ENCODE data around the gene SAE1.

The SAE1 gene

GRCh38 chr19:47107202-47107952 lies 23.3 kb upstream of the SAE1 start:
- DNase-seq = peak; percentile 21

GRCh38 chr19:47107953-47108746 lies 22.5 kb upstream of the SAE1 start:
- no peak for DNase-seq

GRCh38 chr19:47109177-47109540 lies 21.5 kb upstream of the SAE1 start:
- DNase-seq = no peak

GRCh38 chr19:47109541-47110375 lies 20.9 kb upstream of the SAE1 start:
- peak; percentile 41 for DNase-seq

GRCh38 chr19:47110521-47111005 lies 20.1 kb upstream of the SAE1 start:
- DNase-seq = peak; percentile 49

- DNase-seq = peak; percentile 29
Observed at GRCh38 chr19:47111006-47111621, 19.5 kb upstream of the SAE1 start.

GRCh38 chr19:47111682-47112165 lies 18.9 kb upstream of the SAE1 start:
- no peak for DNase-seq

GRCh38 chr19:47112166-47112996 lies 18.3 kb upstream of the SAE1 start:
- DNase-seq = peak; percentile 88

- peak; percentile 97 for DNase-seq
Observed at GRCh38 chr19:47112997-47113849, 17.4 kb upstream of the SAE1 start, which contains the start of gene ZC3H4. ZC3H4 (minus strand) TSS chr19:47113776; CDS start chr19:47112584, 1,192 bp downstream.

GRCh38 chr19:47113850-47114651 lies 16.6 kb upstream of the SAE1 start:
- no peak for DNase-seq

- DNase-seq = no peak
Observed at GRCh38 chr19:47120470-47121067, 10.1 kb upstream of the SAE1 start.

GRCh38 chr19:47122359-47123335 lies 8.0 kb upstream of the SAE1 start:
- no peak for DNase-seq

GRCh38 chr19:47123406-47123805 lies 7.2 kb upstream of the SAE1 start:
- no peak for DNase-seq

- no peak for DNase-seq
Observed at GRCh38 chr19:47124937-47125668, 5.5 kb upstream of the SAE1 start.

GRCh38 chr19:47125669-47125938 lies 5.0 kb upstream of the SAE1 start:
- no peak for DNase-seq

- DNase-seq = no peak
Observed at GRCh38 chr19:47129579-47129978, 1.1 kb upstream of the SAE1 start.

- DNase-seq = no peak
Observed at GRCh38 chr19:47130120-47130588, 481 bp upstream of the SAE1 start.
